ENCODE measurements around the gene OCA2.
"Not testable (repeated sequence)": the region's sequence is repeated elsewhere in the genome, so short reads cannot be mapped to it uniquely, and the experiment has no call there.

OCA2 gene

GRCh38 chr15:28098766-28099554, at the start of gene OCA2:
Gene OCA2 (minus strand): TSS chr15:28099315. CDS start chr15:28081874, 17,441 bp downstream.
- no peak for DNase-seq

DNA sequence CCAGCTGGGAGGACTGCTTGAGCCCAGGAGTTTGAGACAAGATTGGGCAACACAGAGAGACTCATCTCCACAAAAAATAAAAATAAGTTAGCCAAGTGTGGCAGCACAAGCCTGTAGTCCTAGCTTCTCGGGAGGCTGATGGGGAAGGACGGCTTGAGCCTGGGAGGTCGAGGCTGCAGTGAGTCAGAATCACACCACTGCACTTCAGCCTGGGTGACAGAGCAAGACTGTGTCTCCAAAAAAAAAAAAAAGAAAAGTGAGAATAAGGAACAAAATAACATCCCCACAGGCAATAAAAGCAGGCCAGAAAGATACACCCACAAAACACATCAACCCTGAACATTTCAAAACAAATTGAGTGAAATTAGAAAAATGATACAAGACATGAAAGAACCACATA, 48.7 kb upstream of the OCA2 start:
- DNase-seq = no peak

GRCh38 chr15:28145419-28145818, 46.3 kb upstream of the OCA2 start:
- not testable (repeated sequence) for DNase-seq

- DNase-seq = no peak
Observed at GRCh38 chr15:28140062-28140461, 40.9 kb upstream of the OCA2 start.

- not testable (repeated sequence) for DNase-seq
Observed at GRCh38 chr15:28137408-28138039, 38.4 kb upstream of the OCA2 start.

- DNase-seq = not testable (repeated sequence)
Observed at GRCh38 chr15:28136236-28136904, 37.3 kb upstream of the OCA2 start.

DNA sequence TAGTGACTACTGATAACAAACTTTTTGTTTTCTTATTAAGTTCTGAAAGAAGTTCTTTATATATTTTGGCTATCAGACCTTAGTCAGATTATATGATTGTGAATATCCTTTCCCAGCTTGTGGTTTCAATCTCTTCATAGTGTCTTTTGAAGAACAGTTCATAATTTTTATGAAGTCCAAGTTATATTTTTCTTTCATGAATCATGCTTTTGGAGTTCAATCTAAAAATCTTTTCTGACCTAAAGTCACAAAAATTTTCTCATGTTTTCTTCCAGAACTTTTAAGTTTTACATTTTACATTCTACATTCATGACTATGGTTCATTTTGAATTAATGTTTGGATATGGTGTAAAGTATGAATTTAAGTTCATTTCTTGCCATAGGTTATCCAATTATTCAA, 34.2 kb upstream of the OCA2 start:
- DNase-seq = no peak

- no peak for DNase-seq
Observed at GRCh38 chr15:28132524-28133275, 33.6 kb upstream of the OCA2 start.

DNA sequence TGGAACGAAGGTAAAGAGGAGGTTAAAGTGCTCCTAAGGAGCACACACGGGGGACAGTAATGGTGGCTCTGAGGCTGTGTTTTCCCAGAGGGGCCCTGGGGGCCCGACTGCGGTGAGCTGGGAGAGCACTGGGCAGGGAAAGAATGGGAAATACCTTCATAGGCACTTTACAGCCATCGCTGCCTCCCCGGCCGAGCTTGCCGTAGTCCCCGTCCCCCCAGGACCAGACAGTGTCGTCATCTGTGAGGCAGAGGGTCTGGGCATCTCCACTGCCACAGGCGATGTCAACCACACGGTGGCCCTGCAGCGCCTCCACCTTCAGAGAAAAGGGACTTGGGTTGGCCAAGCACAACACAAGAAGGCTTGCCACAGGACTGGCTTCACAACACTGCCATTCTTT, 32.8 kb upstream of the OCA2 start:
- DNase-seq = no peak

DNA sequence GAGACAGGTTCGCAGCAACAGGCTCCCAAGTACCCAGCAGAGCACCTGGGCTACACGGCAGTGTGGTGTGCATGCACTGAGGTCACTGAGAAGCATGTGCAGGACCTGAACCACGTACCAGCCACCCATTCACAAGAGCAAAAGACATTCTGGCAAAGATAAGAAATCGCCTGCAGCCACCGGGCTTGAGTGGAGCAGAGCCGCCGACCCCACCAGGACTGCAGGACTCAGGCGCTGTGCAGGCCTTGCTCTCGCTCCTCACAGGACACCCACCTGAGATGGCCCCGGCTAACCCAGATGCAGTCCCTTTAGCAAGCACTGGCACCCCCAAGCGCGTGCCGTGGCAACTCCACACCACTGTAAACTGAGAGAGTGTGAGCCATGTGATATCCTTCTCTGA, 32.3 kb upstream of the OCA2 start:
- DNase-seq = no peak

- no peak for DNase-seq
Observed at GRCh38 chr15:28130651-28131050, 31.5 kb upstream of the OCA2 start.

GRCh38 chr15:28129231-28129848, 30.2 kb upstream of the OCA2 start:
- no peak for DNase-seq

DNA sequence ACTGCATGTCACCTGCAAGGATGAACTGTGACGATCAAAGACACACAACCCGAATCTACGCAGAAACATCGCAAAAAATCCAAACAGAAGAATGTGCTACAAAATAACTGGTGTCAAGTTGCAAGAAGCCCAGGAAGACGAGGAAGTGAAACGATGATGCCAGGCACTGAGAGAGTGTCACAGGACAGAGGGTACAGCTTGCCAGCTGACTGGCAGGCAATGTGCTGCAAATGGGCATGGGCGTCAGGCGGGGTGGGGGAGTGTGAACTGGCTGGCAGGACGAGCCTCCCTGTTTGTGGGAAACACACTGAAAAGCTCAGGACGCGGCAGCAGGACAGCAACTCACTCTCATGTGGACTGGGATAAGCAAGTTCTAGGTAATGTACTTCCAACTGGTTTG, 28.9 kb upstream of the OCA2 start:
- DNase-seq = no peak

- no peak for DNase-seq
Observed at GRCh38 chr15:28127036-28127435, 27.9 kb upstream of the OCA2 start.

GRCh38 chr15:28125673-28126651, 26.8 kb upstream of the OCA2 start:
- DNase-seq = peak; percentile 3

DNA sequence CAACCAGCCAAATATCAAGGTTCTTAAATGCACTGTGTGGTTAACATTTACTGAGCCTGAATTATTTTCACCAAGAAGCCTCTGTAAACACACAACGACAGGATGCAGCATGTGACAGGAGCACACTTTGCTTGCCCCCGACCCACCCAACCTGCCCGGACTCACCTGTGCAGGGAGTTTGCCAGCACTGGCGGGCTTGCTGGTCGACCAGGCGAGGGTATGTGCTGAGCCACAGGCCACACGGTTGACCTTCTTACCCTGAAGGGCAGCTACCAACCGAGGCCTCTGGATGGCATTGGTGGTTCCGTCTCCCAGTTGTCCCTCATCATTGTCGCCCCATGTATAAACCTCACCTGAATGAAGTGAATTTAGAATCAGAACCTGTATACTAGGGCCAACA, 25.7 kb upstream of the OCA2 start:
- DNase-seq = no peak

- DNase-seq = peak; percentile 32
Observed at GRCh38 chr15:28123408-28124023, 24.4 kb upstream of the OCA2 start.

DNA sequence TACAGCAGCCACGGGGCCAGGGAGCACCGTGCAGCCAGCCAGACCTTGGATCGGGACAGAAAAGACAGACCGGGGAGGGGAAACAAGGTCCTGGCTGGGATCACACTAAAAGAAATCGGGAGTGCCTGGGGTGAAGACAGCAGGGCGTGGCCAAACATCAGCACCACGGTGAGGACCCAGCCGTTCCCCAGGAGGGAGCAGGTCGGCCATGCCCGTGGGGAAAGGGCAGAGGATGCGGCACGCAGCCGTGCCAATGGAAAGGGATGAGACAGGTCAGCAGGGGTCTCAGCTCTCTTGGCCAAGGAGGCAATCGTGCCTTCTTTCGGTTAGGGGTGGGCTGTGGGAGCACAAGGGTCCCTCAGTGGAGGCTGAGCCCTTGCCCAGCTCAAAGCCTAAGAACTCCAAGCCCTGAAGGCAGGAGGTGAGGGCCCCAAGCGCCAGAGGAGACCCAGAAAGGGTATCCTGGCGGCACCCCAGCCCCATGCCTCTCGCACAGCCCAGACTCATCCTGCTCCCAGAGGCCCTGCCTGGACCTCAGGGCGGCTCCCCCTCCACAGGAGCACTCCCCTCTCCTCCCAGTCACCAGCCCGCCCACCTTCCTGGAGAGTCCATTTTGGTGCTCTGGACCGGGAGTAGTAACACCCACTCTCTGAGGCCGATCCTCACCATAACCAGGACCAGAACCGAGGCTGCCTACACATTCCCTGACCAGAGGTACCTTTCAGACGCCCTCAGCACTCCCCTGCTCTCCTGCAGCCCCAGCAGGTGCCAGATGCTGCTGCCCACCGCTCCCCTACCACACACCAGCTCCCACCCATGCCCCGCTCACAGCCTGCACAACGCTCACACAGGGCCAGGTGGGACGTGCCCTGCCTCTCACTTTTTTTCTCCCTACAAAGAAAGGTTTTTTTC, 23.2 kb upstream of the OCA2 start:
- no peak for DNase-seq

DNA sequence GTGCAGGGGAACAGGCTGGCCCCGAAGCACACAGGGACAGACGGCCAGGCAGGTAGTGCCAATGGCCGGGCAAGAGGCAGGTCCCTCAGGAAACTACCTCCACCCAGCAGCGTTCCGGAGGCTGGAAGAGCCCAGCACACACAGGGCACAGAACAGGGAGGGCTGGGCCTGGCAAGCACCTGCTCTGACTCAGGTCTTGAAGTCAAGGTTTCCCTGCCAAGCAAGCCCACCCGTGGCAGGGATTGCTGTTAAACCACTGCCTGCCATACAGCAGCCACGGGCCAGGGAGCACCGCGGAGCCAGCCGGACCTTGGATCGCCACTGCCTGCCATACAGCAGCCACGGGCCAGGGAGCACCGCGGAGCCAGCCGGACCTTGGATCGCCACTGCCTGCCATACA, 22.5 kb upstream of the OCA2 start:
- not testable (repeated sequence) for DNase-seq

- DNase-seq = no peak
Observed at GRCh38 chr15:28120359-28120640, 21.2 kb upstream of the OCA2 start.

All from NCI-H1436 (cell line).